ENCODE data around the gene IRS2.
A peak's percentile ranks its signal among the peaks of the same experiment; 100 is the strongest.

The IRS2 gene

DNA sequence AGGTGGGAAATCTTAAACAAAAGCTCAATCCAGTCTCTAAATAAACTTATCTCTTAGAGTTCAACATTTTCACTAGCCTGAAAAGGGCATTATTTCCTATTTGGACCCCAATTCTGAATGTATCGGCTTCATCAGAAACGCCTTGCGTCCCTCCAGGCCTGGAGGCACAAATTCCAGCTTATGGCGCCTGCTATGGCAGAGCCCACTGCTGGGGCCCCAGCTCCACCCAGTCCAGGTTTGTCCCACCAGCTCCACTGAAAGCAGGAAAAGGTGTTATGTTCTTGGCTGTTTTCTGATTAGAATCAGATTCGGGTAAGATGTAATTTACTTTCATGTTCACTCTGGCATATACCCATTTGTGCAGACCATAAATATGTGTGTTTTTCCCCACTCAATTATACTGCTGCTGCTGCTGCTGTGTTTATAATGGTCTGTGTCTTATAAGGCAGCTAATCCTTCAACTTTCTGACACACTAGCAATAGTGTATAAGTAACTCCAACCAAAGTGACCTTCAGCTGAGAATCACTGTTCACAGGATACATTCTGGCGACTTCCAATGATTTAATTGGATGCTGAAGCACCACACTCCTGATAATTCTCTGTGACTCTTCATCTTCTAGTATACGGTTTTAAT lies 6.4 kb downstream of the IRS2 start:
- DNase-seq (ENCODE audit: low spot score) = no peak

DNA sequence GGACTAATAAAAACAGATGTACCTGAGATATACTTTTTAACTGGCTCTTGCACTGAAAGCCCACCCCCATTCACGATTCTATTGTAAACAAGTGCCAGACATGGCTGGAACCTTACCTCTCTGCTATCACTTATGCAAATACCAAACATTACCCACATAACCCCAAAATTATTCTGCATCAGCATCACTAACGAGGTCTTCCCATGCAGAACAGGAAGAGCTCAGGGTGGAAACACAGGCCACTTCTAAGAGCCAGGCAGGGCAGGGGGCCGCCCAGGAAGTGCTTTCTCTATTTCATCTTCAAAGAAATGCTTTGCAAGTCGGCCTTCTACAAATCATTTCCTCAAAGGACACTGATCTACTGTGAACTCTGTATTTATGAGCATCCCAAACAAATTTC lies 7.3 kb downstream of the IRS2 start:
- DNase-seq (ENCODE audit: low spot score) = no peak

DNA sequence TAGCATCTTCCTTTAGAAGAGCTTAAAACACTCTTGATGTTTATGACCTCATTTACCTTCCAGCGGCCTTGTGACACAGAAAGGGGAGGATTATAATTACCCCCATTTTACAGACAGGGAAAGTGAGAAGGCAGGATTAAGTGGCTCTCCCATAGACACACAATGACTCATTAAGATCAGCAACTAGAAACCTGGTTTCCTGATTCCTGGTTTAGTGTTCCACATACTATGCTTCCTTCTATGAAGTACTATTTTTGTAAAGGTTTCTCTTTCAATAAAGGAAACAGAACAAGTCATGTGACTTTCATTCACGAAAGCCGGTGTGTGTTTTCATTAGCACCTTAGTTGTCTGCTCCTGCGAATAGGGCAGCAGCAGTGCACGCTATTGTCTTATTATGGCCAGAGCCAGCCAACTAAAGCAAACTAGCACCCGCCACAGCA lies 8.3 kb downstream of the IRS2 start:
- DNase-seq (ENCODE audit: low spot score) = no peak

DNA sequence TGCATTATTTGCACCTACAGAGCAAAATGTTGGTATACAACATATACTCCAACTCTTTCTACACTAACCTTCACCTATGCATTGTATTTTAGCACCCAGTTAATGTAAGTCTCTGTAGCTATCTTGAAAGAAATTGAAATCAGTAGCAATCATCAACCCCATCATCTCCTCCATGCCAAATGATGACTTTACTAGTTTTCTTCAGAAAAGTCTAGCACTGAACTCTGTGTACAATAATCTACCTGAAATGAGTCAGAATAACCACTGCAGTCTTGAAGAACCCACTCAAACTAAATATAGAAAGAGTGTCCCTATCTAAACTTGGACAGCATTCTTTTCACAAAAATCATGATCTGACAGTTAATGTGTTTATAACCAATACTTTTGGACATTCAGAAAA lies 9.8 kb downstream of the IRS2 start:
- DNase-seq (ENCODE audit: low spot score) = no peak

DNA sequence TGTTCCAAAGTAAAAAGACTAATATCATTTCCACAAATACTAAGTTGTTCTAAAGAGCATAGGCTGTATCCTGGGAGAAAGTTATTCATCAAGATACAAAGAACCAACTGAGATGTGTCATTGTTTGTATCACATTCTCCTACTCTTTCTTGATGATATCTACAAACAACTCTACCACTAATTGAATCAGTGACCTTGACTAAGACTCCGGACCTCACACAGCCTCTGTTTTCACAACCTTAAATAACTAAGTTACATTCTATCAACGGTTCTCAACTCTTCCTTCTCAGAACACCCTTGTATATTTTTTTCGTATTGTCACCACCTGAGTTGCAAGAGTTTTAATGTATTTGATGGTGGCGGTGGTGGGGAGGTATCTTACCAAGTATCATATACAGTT lies 12.6 kb downstream of the IRS2 start:
- DNase-seq (ENCODE audit: low spot score) = no peak

DNA sequence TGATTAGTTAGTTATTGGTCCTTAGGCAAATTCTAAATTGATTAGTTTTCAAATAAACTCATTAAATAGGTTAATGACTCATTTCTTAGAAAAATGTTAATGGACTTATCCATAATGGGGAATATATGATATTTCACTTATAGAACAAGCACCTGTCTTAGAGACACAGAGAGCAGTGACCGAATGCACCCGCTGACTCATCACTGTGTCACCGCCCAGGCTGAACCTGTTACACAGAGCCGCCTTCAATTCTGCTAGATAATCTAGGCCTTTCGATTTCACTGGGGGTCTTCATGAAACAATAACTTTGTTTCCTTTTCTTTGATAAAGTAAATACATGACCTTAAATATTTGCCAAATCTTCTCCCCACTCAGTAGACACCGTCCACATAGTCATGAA lies 13.1 kb downstream of the IRS2 start:
- no peak for DNase-seq (ENCODE audit: low spot score)

DNA sequence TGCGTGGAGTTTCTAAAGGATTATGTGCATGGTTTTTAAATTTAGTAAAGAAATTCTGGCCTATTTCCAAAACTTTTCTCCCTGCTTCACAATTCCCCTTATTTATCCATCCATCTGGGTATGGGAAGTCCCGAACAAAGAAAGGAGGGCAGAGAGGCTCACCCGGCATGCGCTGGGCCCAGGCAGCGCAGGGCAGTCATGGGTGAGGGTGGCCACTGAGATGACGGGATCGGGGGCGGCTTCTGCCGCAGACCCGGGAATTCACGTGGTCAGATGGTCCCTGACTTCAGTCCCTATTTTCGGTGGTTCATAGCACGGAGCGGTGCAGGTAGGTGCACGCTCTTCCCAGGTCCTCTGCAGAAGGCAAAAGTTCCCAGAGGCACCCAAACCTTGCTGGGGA lies 14.5 kb downstream of the IRS2 start:
- DNase-seq (ENCODE audit: low spot score) = no peak

DNA sequence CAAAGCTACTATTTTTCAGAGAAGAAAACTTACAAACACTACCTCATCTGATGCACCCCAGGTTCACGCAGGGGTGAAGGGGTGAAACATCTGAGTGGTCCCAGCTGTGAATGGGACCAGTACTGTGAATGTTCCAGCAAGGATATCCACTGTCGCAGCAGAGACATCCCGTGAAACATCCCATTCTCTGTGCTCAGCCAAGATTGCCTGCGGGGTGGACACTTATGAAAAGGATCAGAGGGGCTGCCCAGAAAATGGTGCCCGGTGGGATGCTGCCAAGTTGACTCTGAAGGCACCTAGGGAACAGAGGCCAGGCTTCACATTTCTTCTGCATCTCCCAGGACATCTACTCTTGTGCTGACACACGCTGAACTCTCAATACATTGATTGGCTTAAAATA lies 15.9 kb downstream of the IRS2 start:
- no peak for DNase-seq (ENCODE audit: low spot score)

DNA sequence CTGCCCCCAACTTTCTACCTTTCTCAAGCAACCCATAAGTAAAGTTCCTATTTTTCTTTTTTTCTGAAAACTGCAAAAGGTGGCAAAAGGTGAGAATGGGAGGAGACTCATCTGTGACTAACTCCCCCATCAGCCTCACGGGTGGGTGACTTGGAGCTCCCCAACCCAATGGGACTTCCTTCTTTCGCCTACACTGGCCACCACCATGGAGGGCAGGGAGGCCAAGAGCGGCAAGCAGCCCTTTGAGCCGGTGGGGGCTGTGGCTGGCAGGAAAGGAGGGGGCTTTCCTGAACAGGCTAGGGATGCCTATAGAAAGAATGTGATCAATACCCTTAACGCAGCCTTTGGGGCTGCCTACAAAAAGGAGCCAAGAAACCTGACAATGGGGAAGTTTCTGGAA lies 16.5 kb downstream of the IRS2 start:
- no peak for DNase-seq (ENCODE audit: low spot score)

DNA sequence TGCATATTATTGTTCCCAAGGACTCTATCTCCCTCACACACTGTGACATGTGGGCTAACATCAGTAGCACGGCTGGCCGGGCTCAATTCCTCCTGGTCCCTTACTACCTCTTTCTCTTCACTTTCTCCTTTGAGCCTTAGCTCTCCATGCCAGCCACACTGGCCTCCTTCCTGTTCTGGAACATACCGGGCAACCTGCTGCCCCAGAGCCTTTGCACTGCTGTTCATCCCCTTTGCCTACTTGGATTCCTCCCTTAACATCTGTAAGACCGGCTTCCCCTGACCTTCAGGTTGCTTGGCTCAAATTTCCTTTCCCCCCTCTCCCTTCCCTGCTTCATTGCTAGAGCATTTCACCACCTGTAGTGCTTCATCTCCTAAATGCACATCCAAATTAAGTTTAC lies 17.1 kb downstream of the IRS2 start:
- DNase-seq (ENCODE audit: low spot score) = no peak

DNA sequence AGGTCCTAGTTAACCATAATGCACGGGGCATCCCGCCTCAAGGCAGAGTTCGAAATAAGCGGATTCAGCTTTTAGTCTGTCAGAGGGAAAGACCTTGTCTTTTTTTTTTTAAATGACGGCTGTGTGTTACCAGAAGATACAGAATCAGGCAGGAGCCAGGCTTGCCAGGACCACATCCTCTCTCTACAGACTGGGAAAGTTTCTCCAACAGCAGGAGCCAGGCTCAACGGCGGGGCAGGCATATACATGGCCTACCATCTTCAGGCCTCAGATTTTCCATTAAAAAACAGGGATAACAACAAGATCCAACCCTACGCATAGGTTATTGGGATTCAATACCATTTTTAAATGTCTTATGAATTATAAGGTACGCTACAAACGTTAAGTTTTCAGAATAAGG lies 17.8 kb downstream of the IRS2 start:
- no peak for DNase-seq (ENCODE audit: low spot score)

DNA sequence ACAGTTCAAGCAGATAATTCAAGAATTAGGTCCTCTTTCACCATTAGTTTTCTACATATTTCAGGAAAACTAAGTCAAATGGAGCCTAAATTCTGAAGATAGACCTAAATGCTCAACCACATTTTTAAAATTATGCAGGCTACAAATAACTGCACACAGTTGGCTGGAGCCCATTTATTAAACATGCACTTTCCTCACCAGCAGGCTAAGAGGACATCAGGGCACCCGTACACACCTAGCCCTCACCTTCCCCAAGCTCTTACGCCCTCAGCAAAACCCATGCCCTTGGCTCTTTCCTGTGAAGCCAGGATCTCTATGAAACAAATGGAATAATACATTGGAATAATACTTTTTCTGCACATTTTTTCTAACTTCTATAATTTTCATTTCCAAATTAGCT lies 18.2 kb downstream of the IRS2 start:
- no peak for DNase-seq (ENCODE audit: low spot score)

DNA sequence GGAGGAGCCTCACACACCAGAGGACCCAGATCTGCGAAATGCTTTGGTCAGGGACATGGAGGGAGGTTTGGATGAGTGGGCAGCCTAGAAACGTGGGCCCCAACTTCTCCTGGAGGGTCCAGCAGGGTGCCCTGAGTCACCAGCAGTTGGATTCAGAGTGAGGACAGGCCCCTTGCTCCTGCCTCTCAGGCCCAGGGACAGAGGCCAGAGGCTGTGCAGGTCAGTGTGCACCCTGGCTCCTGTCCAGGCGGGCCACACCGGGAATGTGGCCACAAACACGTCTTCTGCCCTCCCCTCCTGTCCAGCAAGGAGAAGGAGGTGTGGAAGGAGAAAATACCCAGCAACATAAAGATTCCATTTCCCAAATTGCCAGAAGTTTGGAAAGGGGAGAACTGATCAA lies 19.4 kb downstream of the IRS2 start:
- DNase-seq (ENCODE audit: low spot score) = no peak

DNA sequence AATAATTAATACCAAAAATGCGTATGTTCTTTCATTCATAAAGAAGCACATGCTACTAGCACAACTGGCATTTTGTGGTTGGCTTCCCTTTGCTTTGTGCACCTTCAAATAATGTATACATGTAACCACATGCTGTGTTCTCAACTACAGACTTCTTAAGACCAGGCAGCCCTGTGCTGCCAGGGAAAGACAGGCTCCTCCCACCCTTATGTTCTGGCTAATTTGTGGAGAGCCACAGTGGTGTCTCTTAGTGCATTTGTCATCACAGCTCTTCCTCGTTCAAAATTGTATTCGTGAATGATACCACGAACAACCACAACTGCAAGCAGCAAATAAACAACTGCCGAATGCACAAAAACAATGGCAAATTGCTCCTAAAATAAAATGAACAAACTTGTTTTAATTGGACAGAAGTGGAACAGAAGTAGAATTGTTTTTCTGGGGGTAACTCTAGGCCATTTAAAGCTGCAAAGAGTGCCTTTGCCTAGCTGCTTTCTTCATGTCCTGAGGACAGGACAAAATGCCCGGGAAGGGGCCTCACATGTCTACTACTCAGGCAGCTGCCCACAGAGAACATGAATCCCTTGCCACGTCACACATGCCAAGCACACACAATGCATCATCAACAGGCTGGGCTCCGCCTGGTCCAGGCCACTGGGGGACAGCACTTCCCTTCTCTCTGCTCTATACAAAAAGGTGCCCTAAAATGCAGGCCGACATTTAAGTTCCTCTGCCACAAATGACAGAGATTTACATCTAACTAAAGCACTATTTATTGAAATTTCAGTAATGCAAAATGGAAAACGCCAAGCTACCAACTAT lies 21.7 kb downstream of the IRS2 start:
- peak; percentile 63 for DNase-seq (ENCODE audit: low spot score)

DNA sequence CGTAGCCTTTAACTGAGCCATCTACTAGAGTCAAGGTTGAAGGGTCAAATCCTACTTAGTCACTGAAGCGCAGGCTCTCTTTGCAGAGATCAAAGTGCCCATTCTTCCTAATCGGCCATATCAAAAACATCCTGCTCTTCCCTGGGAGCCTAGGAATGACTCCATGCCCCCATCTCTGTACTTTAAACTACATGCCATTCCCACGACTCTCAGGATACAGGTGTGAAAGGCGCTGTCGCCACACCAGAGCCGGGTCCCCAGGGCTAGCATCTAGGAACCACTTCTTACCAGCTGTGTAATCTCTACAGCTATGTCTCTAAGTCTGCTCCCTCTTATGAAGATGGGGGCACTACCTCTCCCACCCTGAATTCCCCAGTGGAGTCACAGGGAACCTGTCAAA lies 22.3 kb downstream of the IRS2 start:
- DNase-seq (ENCODE audit: low spot score) = no peak

DNA sequence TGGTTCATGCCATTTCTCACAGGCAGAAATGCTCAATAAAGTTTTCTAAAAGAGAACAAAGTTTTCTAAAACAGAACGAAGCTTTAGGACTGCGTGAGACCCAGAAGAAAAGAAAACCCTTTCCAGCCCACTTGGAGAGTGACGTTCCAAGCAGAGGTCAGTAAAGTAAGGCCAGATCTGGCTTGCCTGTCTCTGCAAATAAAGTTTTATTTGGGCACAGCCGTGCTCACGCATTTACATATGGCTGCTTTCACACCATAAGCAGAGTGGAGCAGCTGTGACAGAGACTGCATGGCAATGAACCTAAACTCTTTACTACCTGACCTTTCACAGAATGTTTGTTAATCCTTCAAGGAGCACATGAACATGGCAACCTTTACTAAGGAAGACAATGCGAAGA lies 23.6 kb downstream of the IRS2 start:
- DNase-seq (ENCODE audit: low spot score) = no peak

DNA sequence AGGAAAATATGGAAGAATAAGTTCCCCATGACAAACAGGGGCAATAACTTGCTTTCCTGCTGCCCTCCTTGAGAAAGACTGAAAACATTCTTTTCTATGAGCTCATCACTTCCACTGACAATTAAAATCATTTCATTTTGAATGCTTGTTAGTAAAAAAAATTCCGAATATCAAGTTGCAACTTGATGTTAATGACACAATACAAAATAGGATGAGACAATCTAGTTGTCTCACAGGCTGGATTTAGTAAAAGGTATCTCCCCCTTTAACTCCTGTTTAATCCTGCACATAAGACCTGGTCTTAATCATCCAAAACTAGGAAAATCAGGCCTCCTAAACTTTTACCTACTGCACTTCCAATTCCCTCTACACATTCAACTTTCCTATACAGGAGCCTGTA lies 24.7 kb downstream of the IRS2 start:
- DNase-seq (ENCODE audit: low spot score) = no peak

DNA sequence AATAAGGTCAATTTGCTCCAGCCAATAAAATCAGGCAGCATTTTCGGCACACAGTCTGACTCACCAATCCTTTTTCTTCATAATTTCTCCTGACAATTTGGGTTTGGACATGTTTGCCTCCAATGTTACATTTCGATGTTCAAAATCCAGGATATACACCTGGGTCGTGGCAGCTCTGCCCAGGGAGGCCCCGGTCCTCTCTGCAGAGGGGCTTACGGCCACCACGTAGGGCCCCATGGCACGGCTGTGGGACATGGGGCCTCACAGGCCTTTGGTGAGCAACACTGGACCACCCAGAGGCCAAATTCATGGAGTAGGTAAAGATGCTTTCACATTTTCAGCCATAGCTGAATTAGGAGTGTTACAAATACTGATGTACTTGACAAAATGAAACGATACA lies 25.4 kb downstream of the IRS2 start:
- no peak for DNase-seq (ENCODE audit: low spot score)

DNA sequence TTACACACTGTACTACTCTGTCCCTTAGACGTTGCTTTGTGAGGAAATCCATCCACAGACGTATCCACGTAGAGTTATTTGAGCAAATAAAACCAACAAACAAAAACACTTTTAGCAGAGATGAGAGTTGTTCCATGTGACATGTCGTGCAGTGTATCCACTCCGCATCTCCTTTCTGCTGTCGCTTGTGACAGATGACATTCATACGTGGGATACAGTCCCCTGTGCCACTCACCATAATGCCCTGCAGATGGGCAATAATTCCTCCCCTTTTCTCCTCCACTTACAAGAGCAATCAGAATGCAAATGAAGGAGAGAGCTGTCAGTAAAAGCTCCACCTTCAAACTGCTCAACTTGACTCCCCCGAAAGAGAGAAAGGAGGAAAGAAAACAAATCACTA lies 26.0 kb downstream of the IRS2 start:
- DNase-seq (ENCODE audit: low spot score) = no peak

DNA sequence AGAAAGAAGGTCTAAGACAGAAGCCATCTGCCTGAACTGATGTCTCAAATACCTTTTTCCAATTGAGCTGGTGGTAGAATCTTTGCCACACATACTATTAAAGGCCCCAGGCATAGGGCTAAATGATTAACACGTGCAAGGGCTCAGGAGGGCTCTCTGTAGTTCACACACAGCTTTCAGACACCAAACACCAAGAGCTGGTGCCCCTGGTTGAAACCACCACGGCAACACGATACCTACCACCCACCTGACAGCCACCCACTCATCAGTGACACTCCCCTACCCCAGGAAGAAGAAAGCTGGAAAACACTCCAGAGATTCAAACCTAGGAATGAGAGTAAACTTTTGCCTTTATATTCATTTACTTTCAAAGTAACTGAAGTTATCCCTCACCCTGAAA lies 26.8 kb downstream of the IRS2 start:
- no peak for DNase-seq (ENCODE audit: low spot score)

DNA sequence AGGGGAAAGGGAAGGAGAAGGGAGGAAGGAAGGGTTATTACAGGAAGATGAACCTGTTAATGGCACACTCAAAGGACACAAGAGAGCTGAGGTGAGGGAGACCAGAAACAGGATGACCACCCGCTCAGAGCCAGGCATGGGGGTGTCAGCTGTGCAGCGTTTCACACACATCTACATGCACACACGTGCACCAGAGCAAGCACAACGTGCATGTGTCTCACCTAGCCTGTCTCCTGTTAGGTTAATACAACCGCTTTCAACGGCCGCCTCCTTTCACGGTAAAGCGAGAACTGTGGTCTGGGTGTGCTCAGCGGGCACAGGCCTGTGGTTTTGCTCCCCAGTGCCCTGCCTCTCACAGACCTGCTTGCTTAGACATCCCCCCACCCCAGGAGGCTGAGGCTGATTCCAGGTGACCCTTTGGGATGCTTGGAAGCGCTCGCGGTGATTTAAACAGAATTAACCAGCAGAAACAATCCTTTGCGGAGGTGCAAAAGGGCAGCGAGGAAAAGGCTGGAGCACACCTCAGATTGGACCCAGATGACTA lies 27.4 kb downstream of the IRS2 start:
- no peak for DNase-seq (ENCODE audit: low spot score)

DNA sequence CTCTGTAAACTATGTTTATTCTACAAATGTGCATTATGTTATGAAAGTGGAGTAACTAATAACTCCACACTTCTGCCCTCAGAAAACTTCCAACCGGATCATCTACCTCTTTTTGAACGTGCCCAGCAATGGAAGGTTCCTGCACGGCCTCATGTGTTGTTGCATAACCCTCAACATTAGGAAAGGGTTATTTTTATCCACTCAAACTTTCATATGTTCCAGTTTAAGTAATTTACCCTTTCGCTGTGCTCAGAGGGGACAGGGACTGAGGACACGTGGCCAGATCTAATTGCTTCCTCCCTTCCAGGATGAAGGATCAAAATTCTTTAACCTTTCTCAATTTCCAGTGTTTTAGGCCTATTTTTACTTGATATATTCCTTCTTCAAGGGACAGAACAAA lies 29.6 kb downstream of the IRS2 start:
- no peak for DNase-seq (ENCODE audit: low spot score)

DNA sequence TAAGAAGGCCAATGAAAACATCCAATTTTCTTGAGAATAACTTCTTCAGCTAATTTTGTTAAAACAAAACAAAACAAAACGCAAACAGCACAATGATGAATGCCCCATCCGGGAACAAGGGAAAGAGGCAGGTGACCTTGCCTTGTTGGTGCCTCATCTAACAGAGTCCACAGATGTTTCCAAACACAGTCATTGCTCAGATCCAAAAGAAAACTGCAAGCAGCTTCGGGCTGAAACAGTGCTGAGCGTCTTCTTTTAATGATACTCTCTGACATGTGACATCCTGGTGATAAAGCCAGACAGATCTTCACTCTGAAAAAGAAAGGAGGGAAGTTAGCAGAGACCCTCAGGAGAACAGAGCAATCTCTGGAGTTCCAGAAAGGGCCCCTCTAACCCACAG lies 30.4 kb downstream of the IRS2 start:
- DNase-seq (ENCODE audit: low spot score) = no peak

DNA sequence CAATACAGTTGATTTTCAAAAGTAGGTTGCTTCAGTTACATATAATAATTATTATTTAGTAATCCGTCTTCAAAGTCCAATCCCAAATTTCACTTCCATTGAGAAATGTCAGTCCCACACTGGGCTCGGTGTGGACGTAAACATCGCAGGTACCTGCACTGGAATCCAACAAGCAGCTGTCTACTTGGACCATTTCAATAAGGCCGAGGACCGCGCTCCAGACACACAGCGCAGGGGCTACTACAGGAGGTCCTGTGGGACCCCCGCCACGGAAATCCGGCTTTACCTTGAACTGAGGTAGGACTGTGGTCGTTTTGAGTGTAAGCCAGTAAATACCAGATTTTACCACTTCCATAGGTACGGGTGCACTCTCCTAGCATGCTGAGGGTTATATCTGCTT lies 30.8 kb downstream of the IRS2 start:
- DNase-seq (ENCODE audit: low spot score) = no peak

Measured in putamen (tissue), 1 donor.